Mammary epithelial cell (primary cell): Measurements from ENCODE around the gene CD6.

Experiments
- CTCF ChIP-seq, 2 donors: IDR thresholded peaks in 1 of 2; conservative IDR thresholded peaks in 1 of 2; 2 replicates each; pipeline ENCODE4 v1.5.1; 2011 to 2012; ENCODE audit warnings: inconsistent platforms in 2 of 2, low read length in 2 of 2, mild to moderate bottlenecking in 2 of 2, control low read depth in 1 of 2, low read depth in 1 of 2; ENCODE audit not compliant: insufficient read depth in 1 of 2; ENCODE audit errors: extremely low read depth in 1 of 2
- EZH2 ChIP-seq: IDR thresholded peaks from 2 replicates; pipeline ENCODE4 v1.6.1; 2012; ENCODE audit warnings: low read length, inconsistent platforms, borderline replicate concordance

DNA sequence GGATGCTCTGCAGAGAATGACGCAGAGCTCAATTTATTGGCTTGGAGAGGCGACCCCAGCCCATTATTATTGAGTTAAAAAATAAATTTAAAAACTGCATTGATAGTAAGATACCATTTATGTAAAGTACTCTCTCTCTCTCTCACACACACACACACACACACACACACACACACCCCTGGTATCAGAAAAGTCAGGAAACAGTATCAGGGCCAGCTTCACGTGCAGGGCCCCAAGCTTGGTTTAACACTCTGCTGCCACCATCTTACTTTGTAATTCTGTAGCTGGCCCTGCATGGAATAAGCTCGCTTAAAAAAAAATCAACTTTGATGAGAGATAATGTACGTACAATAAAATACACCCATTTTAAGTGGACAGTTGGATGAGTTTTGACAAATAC, 71.1 kb downstream of the CD6 start:
- TF ChIP-seq CTCF (conservative IDR thresholded peaks at IDR 0.05 in 1 of 2, IDR thresholded peaks at IDR 0.05 in 1 of 2; ENCODE audit: extremely low read depth in 1 of 2, insufficient read depth in 1 of 2, low read depth in 1 of 2, low read length in 2 of 2) = no peak
- TF ChIP-seq EZH2 = no peak
